HG03439 (cell line): Measurements from ENCODE around the gene IP6K1.
A peak's percentile ranks its signal among the peaks of the same experiment; 100 is the strongest.
"Not testable (repeated sequence)": the region's sequence is repeated elsewhere in the genome, so short reads cannot be mapped to it uniquely, and the experiment has no call there.

Source experiments
- ATAC-seq: cut with Tn5 transposase; IDR thresholded peaks from one replicate; pipeline ENCODE4 v1.9.1; 2021; ENCODE audit warnings: mild to moderate bottlenecking, moderate library complexity; ENCODE audit not compliant: unreplicated experiment

The IP6K1 gene

DNA sequence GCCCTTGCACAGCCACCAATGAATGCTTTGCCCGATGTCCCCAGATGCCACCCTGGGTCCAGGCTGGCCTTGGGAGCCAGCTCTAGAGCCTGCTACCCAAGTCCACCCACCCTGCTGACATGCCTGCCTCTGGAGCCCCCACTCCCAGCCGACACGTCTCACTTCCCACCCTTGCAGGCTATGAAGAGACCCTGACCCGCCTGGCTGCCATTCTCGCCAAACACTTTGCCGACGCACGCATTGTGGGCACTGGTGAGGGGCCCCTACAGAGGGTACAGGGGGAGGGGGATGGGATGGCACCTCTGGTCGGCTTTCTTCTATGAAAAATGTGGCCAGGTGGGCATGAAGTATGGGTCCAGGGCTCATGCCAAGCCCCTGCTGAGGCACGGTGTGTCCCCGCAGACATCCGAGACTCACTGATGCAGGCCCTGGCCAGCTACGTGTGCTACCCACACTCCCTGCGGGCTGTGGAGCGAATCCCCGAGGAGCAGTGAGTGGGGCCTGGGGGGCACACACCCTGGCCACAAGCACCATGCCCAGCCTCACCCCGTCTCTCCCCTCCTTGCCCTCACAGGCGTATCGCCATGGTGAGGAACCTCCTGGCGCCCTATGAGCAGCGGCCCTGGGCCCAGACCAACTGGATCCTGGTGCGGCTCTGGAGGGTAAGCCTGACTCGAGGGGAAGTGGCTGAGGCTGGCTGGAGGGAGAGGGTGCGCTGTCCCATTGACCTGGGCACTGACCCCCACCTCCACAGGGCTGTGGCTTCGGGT, 72.8 kb downstream of the IP6K1 start:
- ATAC-seq = no peak

- ATAC-seq = no peak
Observed at GRCh38 chr3:49712631-49713317, 73.6 kb downstream of the IP6K1 start.

GRCh38 chr3:49712166-49712565, 74.2 kb downstream of the IP6K1 start:
- no peak for ATAC-seq

DNA sequence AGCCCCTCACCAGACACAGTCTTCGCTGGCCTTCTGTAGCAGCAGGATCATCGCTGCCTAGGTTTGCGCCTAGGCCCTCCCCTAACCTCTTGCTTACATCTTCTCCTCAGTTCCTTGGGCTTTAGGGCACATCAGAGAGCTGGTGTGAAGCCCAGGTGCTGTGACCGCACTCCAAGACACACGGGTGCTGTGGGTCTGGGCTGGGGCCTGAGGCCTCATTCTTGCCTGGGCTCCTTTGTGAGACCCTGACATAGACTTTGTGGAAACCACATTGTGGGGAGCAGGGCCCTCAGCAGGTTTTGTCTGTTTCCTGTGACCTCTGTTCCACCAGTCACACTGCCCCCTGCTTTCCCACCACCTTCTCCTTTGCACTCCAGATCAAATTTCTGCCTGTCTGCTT, 74.9 kb downstream of the IP6K1 start:
- ATAC-seq = no peak

DNA sequence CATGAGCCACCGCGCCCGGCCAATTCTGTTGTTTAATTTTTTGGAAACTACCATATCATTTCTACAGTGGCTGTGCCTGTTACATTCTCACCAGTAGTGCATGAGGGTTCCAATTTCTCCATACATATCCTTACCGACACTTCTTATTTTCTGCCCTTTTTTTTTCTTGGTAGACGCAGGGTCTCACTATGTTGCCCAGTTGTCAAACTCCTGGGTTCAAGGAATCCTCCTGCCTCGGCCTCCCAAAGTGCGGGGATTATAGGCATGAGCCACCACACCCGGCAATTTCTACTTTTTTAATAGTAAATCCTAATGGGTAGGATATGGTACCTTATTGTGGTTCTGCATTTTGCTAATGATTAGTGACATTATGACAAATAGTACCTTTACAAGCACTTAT, 76.5 kb downstream of the IP6K1 start:
- ATAC-seq = no peak

DNA sequence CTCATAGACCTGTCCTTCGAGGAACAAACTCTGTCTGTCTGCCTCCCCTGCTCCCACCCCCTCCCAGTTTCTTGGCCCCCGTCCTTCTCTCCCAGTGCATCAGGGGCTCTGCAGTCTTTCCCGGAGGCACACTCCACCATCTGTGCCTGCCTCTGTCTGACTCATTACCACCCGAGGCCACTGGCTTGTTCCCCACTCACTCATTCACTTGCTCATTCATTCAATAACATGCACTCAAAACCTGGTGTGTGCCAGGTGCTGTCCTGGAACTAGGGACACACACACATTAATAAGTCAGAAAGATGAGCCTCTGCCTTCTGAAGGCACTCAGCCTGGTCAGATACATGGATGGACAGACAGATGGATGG, 79.2 kb downstream of the IP6K1 start:
- ATAC-seq = no peak

DNA sequence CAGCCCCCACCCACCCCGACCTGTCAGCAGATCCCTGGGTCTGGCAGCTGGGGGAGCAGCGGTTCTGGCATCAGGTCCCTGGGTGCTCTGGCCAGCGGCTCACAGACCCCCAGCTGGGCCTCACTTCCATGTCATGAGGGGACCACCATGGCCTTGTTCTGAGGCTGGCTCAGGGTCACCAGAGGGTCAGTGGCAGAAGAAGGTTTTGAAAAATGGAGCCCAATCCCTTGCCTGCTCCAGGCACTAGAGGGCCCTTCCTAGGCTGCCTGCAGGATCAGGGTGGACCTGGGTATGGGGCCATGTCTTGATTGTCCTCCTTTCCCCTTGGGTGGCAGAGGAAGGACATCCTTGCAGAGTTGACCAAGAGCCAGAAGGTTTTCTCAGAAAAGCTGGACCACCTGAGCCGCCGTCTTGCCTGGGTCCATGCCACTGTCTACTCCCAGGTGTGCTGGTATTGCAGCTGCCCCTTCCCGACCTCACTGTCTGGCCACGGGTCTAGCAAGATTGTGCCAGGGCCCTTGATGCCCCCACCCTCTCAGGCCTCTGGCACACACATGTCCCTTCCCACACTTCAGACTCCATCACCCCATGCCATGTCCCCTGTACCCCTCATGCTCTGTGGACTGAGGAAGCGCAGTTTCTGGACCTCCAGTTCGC, 79.8 kb downstream of the IP6K1 start:
- ATAC-seq = no peak

GRCh38 chr3:49705390-49705960, 80.9 kb downstream of the IP6K1 start:
- no peak for ATAC-seq

DNA sequence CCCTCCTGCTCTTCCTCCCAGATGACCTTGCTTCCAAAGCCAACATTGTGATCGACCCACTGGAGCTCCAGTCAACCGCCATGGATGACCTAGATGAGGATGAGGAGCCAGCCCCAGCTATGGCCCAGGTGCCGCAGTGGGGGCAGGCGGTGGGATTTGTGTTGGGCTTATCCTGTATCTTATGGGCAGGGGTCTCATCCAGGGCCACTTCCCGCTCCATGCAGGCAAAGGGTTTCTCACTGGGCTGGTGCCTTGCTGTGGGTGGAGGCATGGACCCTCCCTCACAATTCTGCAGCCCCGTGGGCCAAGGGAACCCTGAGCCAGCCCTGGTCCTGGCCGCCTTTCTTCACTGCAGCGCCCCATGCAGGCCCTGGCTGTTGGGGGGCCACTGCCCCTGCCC, 81.7 kb downstream of the IP6K1 start:
- no peak for ATAC-seq

- ATAC-seq = no peak
Observed at GRCh38 chr3:49703956-49704355, 82.4 kb downstream of the IP6K1 start.

- peak; percentile 45 for ATAC-seq
Observed at GRCh38 chr3:49703443-49703927, 82.9 kb downstream of the IP6K1 start.

GRCh38 chr3:49702672-49703071, 83.7 kb downstream of the IP6K1 start:
- no peak for ATAC-seq

DNA sequence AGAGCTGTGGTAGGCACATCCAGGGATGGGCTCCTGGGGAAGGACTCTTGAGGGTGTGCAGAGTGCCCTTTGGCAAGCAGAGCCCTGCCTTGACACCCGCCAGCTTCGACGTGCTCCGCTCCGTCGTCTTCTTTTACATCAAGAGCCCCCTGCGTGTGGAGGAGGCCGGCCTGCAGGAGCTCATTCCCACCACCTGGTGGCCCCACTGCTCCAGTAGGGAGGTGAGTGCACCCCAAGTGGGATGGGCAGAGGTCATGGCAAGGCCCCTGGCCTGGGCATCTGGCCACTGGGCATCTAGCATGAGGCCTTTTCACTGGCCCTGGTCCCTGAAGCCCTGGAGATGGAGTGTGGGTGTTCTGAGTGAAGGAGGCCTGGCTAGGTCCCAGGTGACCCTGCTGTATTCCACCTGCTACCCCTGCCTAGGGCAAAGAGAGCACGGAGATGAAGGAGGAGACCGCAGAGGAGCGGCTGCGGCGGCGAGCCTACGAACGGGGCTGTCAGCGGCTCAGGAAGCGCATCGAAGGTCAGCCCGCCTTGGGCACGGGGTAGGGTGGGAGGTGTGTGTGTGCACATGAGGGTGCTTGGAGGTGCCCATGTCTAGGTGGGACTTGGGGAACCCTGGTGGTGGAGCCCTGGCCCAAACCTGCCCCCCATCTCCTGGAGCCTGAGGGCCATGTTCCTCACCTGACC, 84.8 kb downstream of the IP6K1 start:
- ATAC-seq = no peak

- no peak for ATAC-seq
Observed at GRCh38 chr3:49700453-49701128, 85.8 kb downstream of the IP6K1 start.

GRCh38 chr3:49700014-49700413, 86.3 kb downstream of the IP6K1 start:
- no peak for ATAC-seq

DNA sequence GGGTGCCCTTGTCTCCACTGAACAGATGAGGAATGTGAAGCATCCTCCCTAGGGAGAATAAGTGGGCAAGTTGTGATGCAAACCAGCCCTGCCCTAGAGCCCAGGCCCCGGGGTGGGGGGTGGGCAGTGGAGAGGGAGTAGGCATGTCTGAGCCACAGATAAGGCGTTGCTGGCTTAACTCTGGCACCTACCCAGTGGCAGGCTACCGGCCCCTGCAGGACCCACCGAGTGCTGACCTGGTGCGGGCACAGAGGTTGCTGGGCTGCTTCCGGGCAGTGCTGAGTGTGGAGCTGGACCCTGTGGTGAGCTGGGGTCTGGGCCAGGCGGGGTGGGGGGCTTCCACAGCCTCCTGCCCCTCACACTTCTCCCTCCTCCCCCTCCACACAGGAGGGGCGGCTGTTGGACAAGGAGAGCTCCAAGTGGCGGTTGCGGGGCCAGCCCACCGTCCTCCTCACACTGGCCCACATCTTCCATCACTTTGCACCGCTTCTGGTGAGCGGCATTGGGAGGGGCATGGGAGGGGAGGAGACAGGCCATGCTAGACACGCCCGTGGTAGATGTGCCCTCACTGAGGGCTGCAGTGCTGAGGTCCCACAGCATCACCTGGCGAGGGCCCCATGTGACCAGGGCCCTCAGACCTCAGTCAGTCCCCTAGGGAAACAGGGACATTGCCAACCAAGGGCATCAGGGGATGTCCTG, 86.9 kb downstream of the IP6K1 start:
- ATAC-seq = no peak

DNA sequence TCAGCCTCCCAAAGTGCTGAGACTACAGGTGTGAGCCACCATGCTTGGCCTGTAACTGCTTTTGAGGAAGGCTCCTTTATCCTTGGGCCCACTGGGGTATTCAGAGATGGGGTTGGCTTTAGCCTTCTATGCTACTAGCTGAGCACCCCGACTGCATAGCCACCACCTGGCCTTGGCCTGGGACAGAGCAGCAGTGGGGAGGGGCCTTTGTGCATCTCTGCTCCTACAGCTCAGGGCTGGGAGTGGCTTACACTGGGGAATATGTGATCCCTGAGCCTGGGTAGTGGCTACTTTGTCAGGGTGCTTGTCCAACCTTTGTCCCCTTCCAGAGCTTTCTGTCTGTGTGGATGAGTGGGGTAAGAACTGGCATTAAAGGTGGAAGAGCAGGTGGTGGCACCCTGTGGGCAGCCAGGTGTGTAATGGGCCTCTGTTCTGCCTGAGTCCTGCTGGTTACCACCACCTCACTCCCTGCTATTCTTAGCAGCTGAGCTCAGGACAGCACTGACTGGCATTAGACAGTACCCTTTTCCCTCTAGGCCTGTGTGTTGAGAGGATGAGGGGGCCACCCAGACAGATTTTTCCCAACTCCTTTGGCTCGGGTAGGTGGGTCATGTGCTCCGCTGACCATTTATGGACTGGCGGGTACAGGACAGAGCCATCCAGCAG, 90.9 kb downstream of the IP6K1 start:
- not testable (repeated sequence) for ATAC-seq

DNA sequence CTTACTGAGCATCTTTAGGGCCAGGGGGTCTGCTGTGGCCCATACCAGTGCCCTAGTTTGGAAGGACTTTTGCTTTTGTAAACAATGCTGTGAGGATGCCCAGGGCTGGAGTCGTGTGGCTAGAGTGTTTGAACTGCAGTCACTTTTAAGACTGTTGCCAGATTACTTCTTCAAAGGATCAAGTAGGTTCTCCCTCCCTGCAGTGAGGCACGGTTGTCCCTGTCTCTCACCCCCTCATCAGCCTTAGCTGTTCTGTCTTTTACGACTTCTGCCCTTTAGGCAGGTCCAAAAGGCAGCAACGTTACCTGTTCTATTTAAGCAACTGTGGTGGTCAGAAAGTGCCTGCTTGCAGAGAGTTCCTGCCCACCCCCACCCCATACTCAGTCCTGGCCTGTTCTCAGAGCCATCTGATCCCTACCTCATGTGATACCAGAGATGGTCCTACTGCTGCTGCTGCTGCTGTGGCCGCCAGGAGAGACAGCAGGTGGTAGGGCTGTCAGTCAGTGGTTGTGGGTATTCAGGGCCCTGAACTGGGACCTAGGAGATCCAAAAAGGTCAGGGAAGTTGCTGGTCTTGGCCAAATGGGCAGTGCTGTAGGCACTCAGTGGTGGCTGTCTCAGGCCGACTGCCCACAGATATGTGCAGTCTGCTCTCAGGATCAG, 91.8 kb downstream of the IP6K1 start:
- not testable (repeated sequence) for ATAC-seq

GRCh38 chr3:49691481-49691880, 94.9 kb downstream of the IP6K1 start:
- ATAC-seq = not testable (repeated sequence)
